Measurements from ENCODE around the gene CHSY1. TPM values are rescaled to one million over a fixed set of nuclear protein-coding genes. Genes with fewer than 3 reads are reported as not detected.

CHSY1 gene, protein sequence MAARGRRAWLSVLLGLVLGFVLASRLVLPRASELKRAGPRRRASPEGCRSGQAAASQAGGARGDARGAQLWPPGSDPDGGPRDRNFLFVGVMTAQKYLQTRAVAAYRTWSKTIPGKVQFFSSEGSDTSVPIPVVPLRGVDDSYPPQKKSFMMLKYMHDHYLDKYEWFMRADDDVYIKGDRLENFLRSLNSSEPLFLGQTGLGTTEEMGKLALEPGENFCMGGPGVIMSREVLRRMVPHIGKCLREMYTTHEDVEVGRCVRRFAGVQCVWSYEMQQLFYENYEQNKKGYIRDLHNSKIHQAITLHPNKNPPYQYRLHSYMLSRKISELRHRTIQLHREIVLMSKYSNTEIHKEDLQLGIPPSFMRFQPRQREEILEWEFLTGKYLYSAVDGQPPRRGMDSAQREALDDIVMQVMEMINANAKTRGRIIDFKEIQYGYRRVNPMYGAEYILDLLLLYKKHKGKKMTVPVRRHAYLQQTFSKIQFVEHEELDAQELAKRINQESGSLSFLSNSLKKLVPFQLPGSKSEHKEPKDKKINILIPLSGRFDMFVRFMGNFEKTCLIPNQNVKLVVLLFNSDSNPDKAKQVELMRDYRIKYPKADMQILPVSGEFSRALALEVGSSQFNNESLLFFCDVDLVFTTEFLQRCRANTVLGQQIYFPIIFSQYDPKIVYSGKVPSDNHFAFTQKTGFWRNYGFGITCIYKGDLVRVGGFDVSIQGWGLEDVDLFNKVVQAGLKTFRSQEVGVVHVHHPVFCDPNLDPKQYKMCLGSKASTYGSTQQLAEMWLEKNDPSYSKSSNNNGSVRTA
- total RNA-seq: 10 to 100 TPM in 2 of 6 experiments, 1 to 10 TPM in 4; 4.9 to 12.6 (median 7.2) TPM
- long read RNA-seq, partial matches to known transcripts: 0 of 1 reads
- long read RNA-seq, other reads (novel, unspliced or antisense): 1 of 1 reads

DNA sequence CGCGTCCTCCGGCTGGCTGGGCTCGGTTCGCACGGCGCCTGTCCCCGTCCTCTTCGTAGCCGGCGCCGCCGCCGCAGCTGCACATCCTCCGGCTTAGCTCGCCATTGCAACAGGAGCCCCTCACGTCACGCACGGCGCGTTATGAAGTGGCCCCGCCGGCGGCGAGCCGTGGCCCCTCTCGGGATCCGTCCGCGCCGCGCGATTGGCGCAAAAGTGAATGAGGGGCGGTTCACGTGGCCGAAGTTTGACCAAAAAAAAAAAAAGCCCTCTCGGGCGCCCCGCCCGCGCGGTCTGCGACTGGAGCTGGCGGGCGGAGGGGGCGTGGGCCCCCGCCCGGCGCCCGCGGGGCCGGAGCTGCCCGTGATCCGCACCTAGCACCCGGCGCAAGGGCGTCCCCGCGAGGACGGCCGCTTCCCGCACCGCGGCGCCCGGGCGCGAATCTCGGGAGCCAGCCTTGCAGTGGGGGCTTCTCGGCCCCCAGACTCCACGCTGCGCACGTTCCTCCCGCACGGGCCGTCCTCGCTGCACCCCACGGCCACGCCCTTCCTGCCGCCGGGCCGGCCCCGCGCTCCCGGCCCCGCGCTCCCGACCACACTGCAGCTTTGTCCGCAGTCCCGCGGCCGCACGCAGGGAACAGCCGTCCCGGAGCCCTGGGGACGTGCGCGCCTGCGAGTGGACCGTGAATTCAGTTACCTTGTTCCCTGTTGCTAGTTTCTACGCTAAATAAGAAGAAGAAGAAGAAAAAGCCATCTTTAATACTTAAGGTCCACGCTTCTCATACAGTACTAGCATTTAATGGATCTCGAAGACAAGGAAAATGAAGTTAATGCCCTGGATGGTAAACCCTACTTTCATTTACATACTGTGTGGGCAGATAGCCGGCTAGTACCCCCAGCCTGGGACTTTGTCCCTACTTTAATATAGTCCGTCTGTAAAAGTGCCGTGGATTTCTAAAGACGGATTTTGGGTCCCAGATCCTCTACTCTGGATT is at the start of gene CHSY1:
TSS of gene CHSY1 (minus strand) at position 219 of the 991 bp plus-strand sequence. CDS start 592 bp downstream, outside the sequence.
- Histone ChIP-seq H3K4me1 (peaks cover 0 to 21% (median 0%) of the 10 kb centered on the region in 4 donors), H3K36me3 (no peaks in the 10 kb centered on the region), H3K4me3 (peak within 1 kb of the TSS; percentile 78 to 91 (median 80)), H3K27ac (peak within 1 kb of the TSS; percentile 64 to 78 (median 75)), H3K9me3 (no peaks in the 10 kb centered on the region), H3K27me3 (no peaks in the 10 kb centered on the region)
- DNase-seq: peak; percentile 93 to 94 (median 94)
- intact Hi-C loops (cut with DNase I): loop anchor here in 1 of 2 donors (5.0 kb wide), 1 partner anchor 165 kb away; no protein-coding TSS in a partner anchor
- under 1% methylated on average over 36 of the region's 108 CpGs for WGBS (ENCODE audit: insufficient coverage, low coverage, low lambda C conversion rate, missing lambda C conversion rate)
- peak; percentile 81 for TF ChIP-seq POLR2A (IDR thresholded peaks at IDR 0.05)
- TF ChIP-seq, protein P1, sequence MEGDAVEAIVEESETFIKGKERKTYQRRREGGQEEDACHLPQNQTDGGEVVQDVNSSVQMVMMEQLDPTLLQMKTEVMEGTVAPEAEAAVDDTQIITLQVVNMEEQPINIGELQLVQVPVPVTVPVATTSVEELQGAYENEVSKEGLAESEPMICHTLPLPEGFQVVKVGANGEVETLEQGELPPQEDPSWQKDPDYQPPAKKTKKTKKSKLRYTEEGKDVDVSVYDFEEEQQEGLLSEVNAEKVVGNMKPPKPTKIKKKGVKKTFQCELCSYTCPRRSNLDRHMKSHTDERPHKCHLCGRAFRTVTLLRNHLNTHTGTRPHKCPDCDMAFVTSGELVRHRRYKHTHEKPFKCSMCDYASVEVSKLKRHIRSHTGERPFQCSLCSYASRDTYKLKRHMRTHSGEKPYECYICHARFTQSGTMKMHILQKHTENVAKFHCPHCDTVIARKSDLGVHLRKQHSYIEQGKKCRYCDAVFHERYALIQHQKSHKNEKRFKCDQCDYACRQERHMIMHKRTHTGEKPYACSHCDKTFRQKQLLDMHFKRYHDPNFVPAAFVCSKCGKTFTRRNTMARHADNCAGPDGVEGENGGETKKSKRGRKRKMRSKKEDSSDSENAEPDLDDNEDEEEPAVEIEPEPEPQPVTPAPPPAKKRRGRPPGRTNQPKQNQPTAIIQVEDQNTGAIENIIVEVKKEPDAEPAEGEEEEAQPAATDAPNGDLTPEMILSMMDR (IDR thresholded peaks at IDR 0.05): peak in 2 of 4 donors; percentile 7 to 16
- ATAC-seq: peak; percentile 81 to 90 (median 88)

DNA sequence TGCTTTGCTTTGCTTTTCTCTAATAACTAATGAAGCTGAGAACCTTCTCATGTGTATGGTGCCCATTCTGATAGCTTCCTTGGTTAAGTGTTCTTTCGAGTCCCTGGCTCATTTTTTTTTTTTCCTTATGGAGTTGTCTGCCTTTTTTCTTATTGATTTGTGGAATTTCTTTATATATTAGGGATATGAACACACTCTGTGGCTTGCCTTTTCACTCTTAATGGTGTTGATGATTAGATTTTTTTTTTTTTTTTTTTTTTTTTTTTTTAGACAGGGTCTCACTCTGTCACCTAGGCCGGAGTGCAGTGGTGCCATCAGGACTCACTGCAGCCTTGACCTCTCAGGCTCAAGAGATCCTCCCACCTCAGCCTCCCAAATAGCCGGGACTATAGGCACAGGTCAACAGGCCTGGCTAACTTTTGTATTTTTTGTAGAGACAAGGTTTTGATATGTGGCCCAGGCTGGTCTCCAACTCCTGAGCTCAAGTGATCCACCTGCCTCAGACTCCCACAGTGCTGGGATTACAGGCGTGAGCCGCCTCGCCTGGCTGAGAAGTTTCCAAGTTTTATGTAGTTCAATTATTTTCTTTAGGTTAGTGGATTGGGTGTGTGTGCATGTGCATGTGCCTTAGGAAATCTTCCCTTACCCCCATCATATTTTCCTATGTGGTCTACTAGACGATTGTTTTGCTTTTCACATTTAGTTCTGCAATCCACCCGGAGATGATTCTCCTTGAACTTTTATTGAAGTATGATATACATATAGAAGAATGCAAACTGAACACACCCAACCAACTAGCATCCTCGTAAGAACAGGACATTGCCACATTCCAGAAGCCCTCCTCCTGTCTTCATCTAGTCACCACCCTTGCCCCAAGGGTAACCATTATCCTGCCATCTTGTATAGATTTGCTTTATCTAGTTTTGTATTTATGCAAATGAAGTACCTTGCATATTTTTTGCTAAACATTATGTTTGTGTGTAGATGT is 44.9 kb upstream of the CHSY1 start:
- Histone ChIP-seq H3K27me3 (no peaks in the 10 kb centered on the region), H3K27ac (no peak overlapping the region), H3K4me1 (peaks cover 0 to 11% (median 2%) of the 10 kb centered on the region in 4 donors), H3K4me3 (no peak overlapping the region), H3K36me3 (peaks cover 0 to 6% (median 0%) of the 10 kb centered on the region in 4 donors), H3K9me3 (no peaks in the 10 kb centered on the region)
- DNase-seq (no peak), ATAC-seq (no peak)
- TF ChIP-seq, protein P1 (IDR thresholded peaks at IDR 0.05): no peak
- TF ChIP-seq POLR2A (IDR thresholded peaks at IDR 0.05): no peak
- 80% methylated on average over 7 of the region's 9 CpGs for WGBS (ENCODE audit: insufficient coverage, low coverage, low lambda C conversion rate, missing lambda C conversion rate)
- intact Hi-C loops (cut with DNase I): no loop called here

DNA sequence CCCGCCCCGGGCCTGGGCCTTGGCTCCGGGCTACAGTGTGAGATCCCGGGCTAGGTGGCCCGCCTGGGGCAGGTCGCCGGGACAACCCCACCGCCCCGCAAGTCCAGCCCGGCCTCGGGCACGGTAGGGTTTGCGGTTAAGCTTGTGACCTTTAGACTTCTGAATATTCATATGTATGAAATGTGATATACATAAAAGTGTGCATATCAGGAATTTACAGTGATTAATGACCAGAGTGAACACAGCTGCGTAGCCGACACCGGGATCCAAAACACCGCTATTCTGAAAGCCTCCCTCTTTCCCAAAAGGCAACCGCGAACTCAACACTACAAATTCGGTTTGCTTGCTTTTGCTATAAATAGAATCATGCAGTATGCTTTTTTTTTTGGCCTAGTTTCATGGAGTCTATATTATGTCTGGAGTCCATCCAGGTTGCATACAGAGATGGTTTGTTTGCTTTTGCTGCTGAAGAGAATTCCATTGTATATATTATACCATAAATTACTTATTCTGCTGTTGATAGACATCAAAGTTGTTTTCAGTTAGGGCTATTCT is 43.8 kb upstream of the CHSY1 start:
- TF ChIP-seq POLR2A (IDR thresholded peaks at IDR 0.05): no peak
- TF ChIP-seq, protein P1 (IDR thresholded peaks at IDR 0.05): no peak
- Histone ChIP-seq H3K4me1 (peaks cover 0 to 11% (median 2%) of the 10 kb centered on the region in 4 donors), H3K4me3 (peak overlapping the region; percentile 74 to 96 (median 92)), H3K36me3 (peaks cover 0 to 8% (median 0%) of the 10 kb centered on the region in 4 donors), H3K27ac (peak overlapping the region; percentile 82 to 91 (median 86)), H3K27me3 (no peaks in the 10 kb centered on the region), H3K9me3 (no peaks in the 10 kb centered on the region)
- ATAC-seq: peak; percentile 0 to 64 (median 56)
- intact Hi-C loops (cut with DNase I): no loop called here
- WGBS (ENCODE audit: insufficient coverage, low coverage, low lambda C conversion rate, missing lambda C conversion rate): 1% methylated on average over 18 of the region's 20 CpGs
- peak in 1 of 3 donors; percentile 75 for DNase-seq

All from right lobe of liver (tissue), 6 donors.